Glutamatergic neuron (in vitro differentiated cells): Measurements from ENCODE around the gene C11orf91. TPM values are rescaled to one million over a fixed set of nuclear protein-coding genes. Genes with fewer than 3 reads are reported as not detected.
A peak's percentile ranks its signal among the peaks of the same experiment; 100 is the strongest.

Source experiments
- DNase-seq: peaks from one replicate; pipeline ENCODE4 v3.0.0; 2022
- H3K27ac Mint-ChIP-seq: one replicate; pipeline ENCODE4 v1.8.0; 2020; ENCODE audit warnings: mild to moderate bottlenecking, mixed read lengths, inconsistent platforms; ENCODE audit not compliant: unreplicated experiment
- H3K27me3 Mint-ChIP-seq: one replicate; pipeline ENCODE4 v1.8.0; 2020; ENCODE audit warnings: mild to moderate bottlenecking, moderate library complexity, mixed read lengths, inconsistent platforms; ENCODE audit not compliant: unreplicated experiment
- H3K36me3 Mint-ChIP-seq: one replicate; pipeline ENCODE4 v1.8.0; 2020; ENCODE audit warnings: mild to moderate bottlenecking, mixed read lengths, inconsistent platforms; ENCODE audit not compliant: unreplicated experiment
- H3K4me1 Mint-ChIP-seq: one replicate; pipeline ENCODE4 v1.8.0; 2020; ENCODE audit warnings: mild to moderate bottlenecking, low read depth, mixed read lengths, inconsistent platforms; ENCODE audit not compliant: unreplicated experiment
- H3K4me3 Mint-ChIP-seq: one replicate; pipeline ENCODE4 v1.8.0; 2020; ENCODE audit warnings: mild to moderate bottlenecking, mixed read lengths, inconsistent platforms; ENCODE audit not compliant: unreplicated experiment
- H3K9me3 Mint-ChIP-seq: one replicate; pipeline ENCODE4 v1.8.0; 2020; ENCODE audit warnings: mild to moderate bottlenecking, moderate library complexity, mixed read lengths, inconsistent platforms; ENCODE audit not compliant: unreplicated experiment
- CTCF ChIP-seq: fragments of 200-600 bp; sonication (generic); IDR thresholded peaks from one replicate; pipeline ENCODE4 v1.5.0; 2021; ENCODE audit not compliant: partially characterized antibody, unreplicated experiment
- total RNA-seq: library from RNA; stranded (reverse); fragmentation: NEBNext Ultra II Directional; extraction: Animal tissue kit (Norgen Biotek cat#: 25700); gene quantifications from one replicate; pipeline ENCODE4 v1.2.1, GENCODE V29; 2021; ENCODE audit not compliant: unreplicated experiment

C11orf91 gene
- total RNA-seq, 1 donor from 2014 or later: not detected

- no peak overlapping the region for H3K27ac Mint-ChIP-seq
- H3K4me1 Mint-ChIP-seq: peaks cover 47% of the 10 kb centered on the region
- H3K9me3 Mint-ChIP-seq: peaks cover 7% of the 10 kb centered on the region
- no peak for TF ChIP-seq CTCF
- H3K36me3 Mint-ChIP-seq: peaks cover 5% of the 10 kb centered on the region
- DNase-seq: no peak
- H3K4me3 Mint-ChIP-seq: no peak overlapping the region
- H3K27me3 Mint-ChIP-seq: peaks cover 10% of the 10 kb centered on the region
Measured at GRCh38 chr11:33725496-33725895, 24.9 kb upstream of the C11orf91 start.

GRCh38 chr11:33724644-33725035 is 24.0 kb upstream of the C11orf91 start:
- Mint-ChIP-seq H3K4me3 (no peak overlapping the region), H3K27me3 (peaks cover 10% of the 10 kb centered on the region), H3K9me3 (peaks cover 8% of the 10 kb centered on the region), H3K4me1 (peaks cover 53% of the 10 kb centered on the region), H3K36me3 (peaks cover 10% of the 10 kb centered on the region), H3K27ac (peak overlapping the region; percentile 25)
- no peak for TF ChIP-seq CTCF
- no peak for DNase-seq

GRCh38 chr11:33723238-33723881 is 22.7 kb upstream of the C11orf91 start:
- Mint-ChIP-seq H3K27me3 (peaks cover 10% of the 10 kb centered on the region), H3K4me3 (peak overlapping the region; percentile 34), H3K27ac (peak overlapping the region; percentile 96), H3K4me1 (peaks cover 55% of the 10 kb centered on the region), H3K36me3 (peaks cover 10% of the 10 kb centered on the region), H3K9me3 (peaks cover 9% of the 10 kb centered on the region)
- no peak for DNase-seq
- no peak for TF ChIP-seq CTCF

- Mint-ChIP-seq H3K4me3 (peak overlapping the region; percentile 65), H3K36me3 (peaks cover 10% of the 10 kb centered on the region), H3K27me3 (peaks cover 10% of the 10 kb centered on the region), H3K27ac (peak overlapping the region; percentile 96), H3K9me3 (peaks cover 10% of the 10 kb centered on the region), H3K4me1 (peaks cover 56% of the 10 kb centered on the region)
- no peak for DNase-seq
- no peak for TF ChIP-seq CTCF
Measured at GRCh38 chr11:33722590-33723234, 22.1 kb upstream of the C11orf91 start.

- no peak for TF ChIP-seq CTCF
Measured at GRCh38 chr11:33721984-33722383, 21.4 kb upstream of the C11orf91 start.

More at GRCh38 chr11:33721984-33722383, 21.4 kb upstream of the C11orf91 start:
- H3K36me3 Mint-ChIP-seq: peaks cover 10% of the 10 kb centered on the region
- no peak for DNase-seq
- peaks cover 10% of the 10 kb centered on the region for H3K9me3 Mint-ChIP-seq
- H3K4me1 Mint-ChIP-seq: peaks cover 58% of the 10 kb centered on the region
- H3K27me3 Mint-ChIP-seq: peaks cover 10% of the 10 kb centered on the region
- H3K4me3 Mint-ChIP-seq: peak overlapping the region; percentile 76
- H3K27ac Mint-ChIP-seq: peak overlapping the region; percentile 96
